Chondrocyte (in vitro differentiated cells): ENCODE measurements around the gene MRTFB. TPM values are rescaled to one million over a fixed set of nuclear protein-coding genes. Genes with fewer than 3 reads are reported as not detected.

ENCODE experiments used
- DNase-seq: peaks from one replicate; pipeline ENCODE4 v3.0.0; 2021; ENCODE audit warnings: mixed read lengths, low spot score
- H3K27ac Mint-ChIP-seq: one replicate; pipeline ENCODE4 v1.8.0; 2021; ENCODE audit warnings: mild to moderate bottlenecking, moderate library complexity, mixed read lengths; ENCODE audit not compliant: unreplicated experiment
- H3K27me3 Mint-ChIP-seq: 2 replicates; pipeline ENCODE4 v1.8.0; 2021; ENCODE audit warnings: low read depth, mixed read lengths
- H3K36me3 Mint-ChIP-seq: 2 replicates; pipeline ENCODE4 v1.8.0; 2021; ENCODE audit warnings: low read depth, mixed read lengths
- H3K4me1 Mint-ChIP-seq: 2 replicates; pipeline ENCODE4 v1.8.0; 2021; ENCODE audit warnings: low read depth, mild to moderate bottlenecking, mixed read lengths
- H3K4me3 Mint-ChIP-seq: one replicate; pipeline ENCODE4 v1.8.0; 2021; ENCODE audit warnings: mild to moderate bottlenecking, moderate library complexity, mixed read lengths; ENCODE audit not compliant: unreplicated experiment
- H3K9me3 Mint-ChIP-seq: 2 replicates; pipeline ENCODE4 v1.8.0; 2021; ENCODE audit warnings: low read depth, mixed read lengths
- total RNA-seq: library from RNA; stranded (reverse); gene quantifications from 3 replicates; pipeline ENCODE4 v1.2.1, GENCODE V29; 2021
- TF ChIP-seq, protein P1 (sequence below): fragments of 200-600 bp; sonication (generic); IDR thresholded peaks from 2 replicates; pipeline ENCODE4 v1.5.0; 2021; ENCODE audit warnings: antibody characterized with exemption, mild to moderate bottlenecking, moderate library complexity

The MRTFB gene
- total RNA-seq, 1 donor from 2014 or later: 32.2 TPM

DNA sequence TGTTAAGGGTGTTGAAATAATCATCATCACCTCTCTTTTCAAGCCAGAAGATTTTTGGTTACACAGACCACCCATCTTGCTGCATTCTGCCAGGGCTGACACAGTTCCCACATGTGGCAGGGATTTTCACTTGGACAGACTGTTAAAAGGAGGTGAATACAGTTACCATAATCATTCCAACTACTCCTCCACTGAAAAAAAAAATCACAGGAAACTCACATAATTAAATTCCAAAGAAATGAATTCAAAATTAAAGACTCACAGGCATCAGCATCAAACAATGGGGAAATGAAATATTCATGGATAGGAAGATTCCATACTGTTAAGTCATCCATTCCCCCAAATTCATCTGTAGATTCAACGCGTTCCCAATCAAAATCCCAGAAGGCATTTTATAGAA lies 209.4 kb downstream of the MRTFB start:
- no peaks in the 10 kb centered on the region for H3K27me3 Mint-ChIP-seq
- H3K27ac Mint-ChIP-seq: no peak overlapping the region
- TF ChIP-seq, protein P1, sequence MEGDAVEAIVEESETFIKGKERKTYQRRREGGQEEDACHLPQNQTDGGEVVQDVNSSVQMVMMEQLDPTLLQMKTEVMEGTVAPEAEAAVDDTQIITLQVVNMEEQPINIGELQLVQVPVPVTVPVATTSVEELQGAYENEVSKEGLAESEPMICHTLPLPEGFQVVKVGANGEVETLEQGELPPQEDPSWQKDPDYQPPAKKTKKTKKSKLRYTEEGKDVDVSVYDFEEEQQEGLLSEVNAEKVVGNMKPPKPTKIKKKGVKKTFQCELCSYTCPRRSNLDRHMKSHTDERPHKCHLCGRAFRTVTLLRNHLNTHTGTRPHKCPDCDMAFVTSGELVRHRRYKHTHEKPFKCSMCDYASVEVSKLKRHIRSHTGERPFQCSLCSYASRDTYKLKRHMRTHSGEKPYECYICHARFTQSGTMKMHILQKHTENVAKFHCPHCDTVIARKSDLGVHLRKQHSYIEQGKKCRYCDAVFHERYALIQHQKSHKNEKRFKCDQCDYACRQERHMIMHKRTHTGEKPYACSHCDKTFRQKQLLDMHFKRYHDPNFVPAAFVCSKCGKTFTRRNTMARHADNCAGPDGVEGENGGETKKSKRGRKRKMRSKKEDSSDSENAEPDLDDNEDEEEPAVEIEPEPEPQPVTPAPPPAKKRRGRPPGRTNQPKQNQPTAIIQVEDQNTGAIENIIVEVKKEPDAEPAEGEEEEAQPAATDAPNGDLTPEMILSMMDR: no peak
- no peaks in the 10 kb centered on the region for H3K36me3 Mint-ChIP-seq
- peaks cover 8% of the 10 kb centered on the region for H3K4me1 Mint-ChIP-seq
- no peak overlapping the region for H3K4me3 Mint-ChIP-seq
- DNase-seq: no peak
- H3K9me3 Mint-ChIP-seq: peaks cover 4% of the 10 kb centered on the region

DNA sequence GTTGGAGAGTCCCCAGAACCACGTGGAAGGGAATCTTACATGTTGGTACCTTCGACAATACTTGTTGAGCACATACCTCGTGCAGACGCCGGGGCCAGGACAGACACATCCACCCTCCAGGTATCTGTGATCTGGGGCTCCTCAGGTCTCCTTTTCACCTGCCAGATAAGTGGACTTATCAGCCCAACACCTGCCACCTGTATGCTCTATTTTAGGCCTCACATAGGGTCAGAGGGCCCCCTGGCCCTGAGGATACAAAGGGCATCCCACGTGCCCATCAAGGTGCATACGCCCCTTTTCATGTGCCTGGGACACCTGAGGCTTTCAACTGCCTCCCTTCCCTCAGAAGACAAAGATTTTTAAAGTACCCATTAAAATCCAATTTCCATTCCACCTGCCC lies 212.7 kb downstream of the MRTFB start:
- peaks cover 12% of the 10 kb centered on the region for H3K4me1 Mint-ChIP-seq
- no peak for DNase-seq
- H3K9me3 Mint-ChIP-seq: no peaks in the 10 kb centered on the region
- TF ChIP-seq, protein P1: no peak
- H3K27me3 Mint-ChIP-seq: no peaks in the 10 kb centered on the region
- H3K27ac Mint-ChIP-seq: no peak overlapping the region
- H3K36me3 Mint-ChIP-seq: no peaks in the 10 kb centered on the region
- H3K4me3 Mint-ChIP-seq: no peak overlapping the region

DNA sequence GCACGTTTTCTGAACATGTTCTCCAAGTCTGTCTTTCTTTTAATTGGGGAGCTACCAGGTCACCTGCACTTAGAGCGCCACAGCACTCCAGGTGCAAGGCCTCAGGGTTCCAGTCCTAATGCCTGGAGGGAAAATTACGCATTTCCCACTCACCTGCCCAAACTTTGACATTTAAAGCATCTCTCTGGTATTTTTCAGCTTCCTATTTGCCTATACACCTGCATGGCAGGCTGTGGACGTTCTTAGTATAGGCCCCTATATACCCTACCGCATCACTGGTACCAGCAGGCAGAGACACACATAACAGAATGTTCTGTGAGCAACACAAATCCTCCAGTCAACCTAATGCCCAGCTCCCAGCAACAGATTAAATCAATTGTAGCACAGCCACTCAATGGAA lies 213.3 kb downstream of the MRTFB start:
- Mint-ChIP-seq H3K4me1 (peaks cover 10% of the 10 kb centered on the region), H3K9me3 (peaks cover 5% of the 10 kb centered on the region), H3K4me3 (no peak overlapping the region), H3K27me3 (no peaks in the 10 kb centered on the region), H3K36me3 (peaks cover 3% of the 10 kb centered on the region), H3K27ac (no peak overlapping the region)
- DNase-seq: no peak
- TF ChIP-seq, protein P1: no peak

DNA sequence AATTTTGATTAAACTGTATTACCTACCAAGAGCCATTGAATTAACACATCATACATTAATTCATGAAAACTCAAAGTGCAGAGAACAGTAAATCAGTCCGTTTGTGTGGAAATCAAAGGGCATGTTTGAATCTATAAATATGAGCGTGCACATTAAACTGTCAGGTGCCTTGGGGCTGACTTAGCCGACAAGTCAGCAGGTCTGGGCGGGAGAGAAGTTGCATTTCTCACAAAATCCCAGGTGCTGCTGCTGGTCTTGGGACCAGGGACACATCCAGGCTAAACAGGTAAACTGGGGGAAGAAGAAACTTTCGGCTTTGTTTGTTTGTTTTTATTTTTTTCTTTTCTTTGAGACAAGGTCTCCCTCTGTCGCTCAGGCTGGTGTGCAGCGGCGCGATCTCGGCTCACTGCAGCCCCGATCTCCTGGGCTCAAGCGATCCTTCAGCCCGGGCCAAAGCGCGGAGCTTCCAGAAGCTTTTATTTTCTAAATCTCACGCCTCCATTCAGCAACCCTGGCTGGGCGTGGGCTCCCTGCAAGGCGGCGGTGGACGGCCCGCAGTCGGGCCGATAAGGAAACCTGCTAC lies 213.9 kb downstream of the MRTFB start:
- H3K27me3 Mint-ChIP-seq: no peaks in the 10 kb centered on the region
- DNase-seq: no peak
- peak overlapping the region; percentile 75 for H3K4me3 Mint-ChIP-seq
- peaks cover 10% of the 10 kb centered on the region for H3K4me1 Mint-ChIP-seq
- TF ChIP-seq, protein P1: peak; percentile 83
- H3K36me3 Mint-ChIP-seq: peaks cover 3% of the 10 kb centered on the region
- peak overlapping the region; percentile 92 for H3K27ac Mint-ChIP-seq
- peaks cover 8% of the 10 kb centered on the region for H3K9me3 Mint-ChIP-seq

DNA sequence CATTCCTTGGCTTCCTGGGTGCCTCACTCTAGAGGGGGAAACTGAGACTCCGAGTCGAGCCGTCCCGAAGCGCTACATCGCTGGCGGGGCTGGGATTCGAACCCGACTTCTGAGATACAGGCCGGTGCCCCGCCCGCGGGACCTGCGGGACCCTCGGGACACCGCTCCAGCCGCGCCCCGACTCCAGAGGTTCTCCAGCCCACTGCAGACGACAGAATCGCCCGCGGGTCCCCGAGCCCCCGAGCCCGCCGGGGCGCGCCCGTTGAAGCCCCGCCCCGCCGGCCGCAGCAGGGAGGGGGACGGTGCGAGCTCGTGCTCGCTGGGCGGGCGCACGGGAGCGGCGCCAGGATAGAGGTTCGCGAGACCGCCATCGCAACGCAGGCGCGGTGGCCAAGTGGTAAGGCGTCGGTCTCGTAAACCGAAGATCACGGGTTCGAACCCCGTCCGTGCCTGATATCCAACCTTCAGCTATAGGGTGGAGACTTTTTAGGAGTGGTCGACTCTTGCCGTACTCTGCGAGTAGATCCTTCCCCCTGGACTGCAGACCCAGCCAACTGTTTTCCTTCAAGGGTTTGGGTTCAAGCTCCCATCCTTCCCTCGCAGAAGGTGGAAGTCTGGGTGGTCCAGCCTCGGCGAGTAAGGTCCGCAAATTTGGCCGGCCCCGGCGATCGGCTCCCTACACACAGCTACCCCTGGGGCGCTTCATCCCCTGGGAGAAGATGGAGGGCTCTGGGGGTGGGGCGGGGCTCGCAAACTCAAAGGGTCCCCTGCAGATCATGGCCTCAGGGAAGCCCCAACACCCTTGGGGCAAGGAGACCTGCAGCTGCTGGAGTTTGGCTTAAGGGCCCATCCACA lies 214.6 kb downstream of the MRTFB start:
- Mint-ChIP-seq H3K27me3 (no peaks in the 10 kb centered on the region), H3K4me3 (peak overlapping the region; percentile 75), H3K27ac (peak overlapping the region; percentile 92), H3K4me1 (peaks cover 10% of the 10 kb centered on the region), H3K36me3 (peaks cover 3% of the 10 kb centered on the region), H3K9me3 (peaks cover 8% of the 10 kb centered on the region)
- no peak for DNase-seq
- TF ChIP-seq, protein P1: no peak
